Adrenal gland (tissue), 5 donors: ENCODE results near the gene ADAMTS7.

ENCODE experiments used
- POLR2A ChIP-seq, 2 donors: fragments of 450-650 bp; IDR thresholded peaks; one replicate each; pipeline ENCODE4 v1.6.1; 2017; ENCODE audit warnings: antibody characterized with exemption in 2 of 2, mild to moderate bottlenecking in 2 of 2, moderate library complexity in 1 of 2
- TF ChIP-seq, protein P1 (sequence below), 6 experiments: fragments of 450-650 bp in 4 of 6; fragments of 200-600 bp in 2 of 6; sonication (generic) in 1 of 6; IDR thresholded peaks; 1 replicate in 5 of 6; 2 replicates in 1 of 6; pipeline versions ENCODE4 v1.5.1 to v1.8.0; 2016 to 2021; ENCODE audit warnings: antibody characterized with exemption in 6 of 6, mild to moderate bottlenecking in 2 of 6, moderate library complexity in 1 of 6
- donor health status: DM: no; HTN: no; CAD: no.

- no peak for TF ChIP-seq POLR2A (IDR thresholded peaks at IDR 0.05)
- TF ChIP-seq, protein P1, sequence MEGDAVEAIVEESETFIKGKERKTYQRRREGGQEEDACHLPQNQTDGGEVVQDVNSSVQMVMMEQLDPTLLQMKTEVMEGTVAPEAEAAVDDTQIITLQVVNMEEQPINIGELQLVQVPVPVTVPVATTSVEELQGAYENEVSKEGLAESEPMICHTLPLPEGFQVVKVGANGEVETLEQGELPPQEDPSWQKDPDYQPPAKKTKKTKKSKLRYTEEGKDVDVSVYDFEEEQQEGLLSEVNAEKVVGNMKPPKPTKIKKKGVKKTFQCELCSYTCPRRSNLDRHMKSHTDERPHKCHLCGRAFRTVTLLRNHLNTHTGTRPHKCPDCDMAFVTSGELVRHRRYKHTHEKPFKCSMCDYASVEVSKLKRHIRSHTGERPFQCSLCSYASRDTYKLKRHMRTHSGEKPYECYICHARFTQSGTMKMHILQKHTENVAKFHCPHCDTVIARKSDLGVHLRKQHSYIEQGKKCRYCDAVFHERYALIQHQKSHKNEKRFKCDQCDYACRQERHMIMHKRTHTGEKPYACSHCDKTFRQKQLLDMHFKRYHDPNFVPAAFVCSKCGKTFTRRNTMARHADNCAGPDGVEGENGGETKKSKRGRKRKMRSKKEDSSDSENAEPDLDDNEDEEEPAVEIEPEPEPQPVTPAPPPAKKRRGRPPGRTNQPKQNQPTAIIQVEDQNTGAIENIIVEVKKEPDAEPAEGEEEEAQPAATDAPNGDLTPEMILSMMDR (IDR thresholded peaks at IDR 0.05) = no peak
Measured at GRCh38 chr15:78837543-78837942, 26.3 kb upstream of the ADAMTS7 start.
